Cardiac muscle cell (in vitro differentiated cells and primary cell): ENCODE measurements around the gene PCDHA13. TPM values are rescaled to one million over a fixed set of nuclear protein-coding genes. Genes with fewer than 3 reads are reported as not detected.

Experiments used
- DNase-seq, 2 donors: peaks; one replicate each; pipeline versions ENCODE4 v3.0.0 to v3.0.0-alpha.2; 2010 to 2017; ENCODE audit warnings: low read depth in 1 of 2, low spot score in 1 of 2
- H3K27ac ChIP-seq: fragments of 200-600 bp; sonication (generic); 2 replicates; pipeline ENCODE4 v1.5.1; 2016
- H3K27me3 ChIP-seq: fragments of 200-600 bp; sonication (generic); 2 replicates; pipeline ENCODE4 v1.6.0; 2016; ENCODE audit warnings: control low read depth
- H3K36me3 ChIP-seq: fragments of 200-600 bp; sonication (generic); 2 replicates; pipeline ENCODE4 v1.5.1; 2016; ENCODE audit warnings: control low read depth
- H3K4me1 ChIP-seq: fragments of 200-600 bp; sonication (generic); 2 replicates; pipeline ENCODE4 v1.8.1; 2017; ENCODE audit warnings: low read depth, mild to moderate bottlenecking, mixed run types
- H3K4me3 ChIP-seq: fragments of 200-600 bp; sonication (generic); 2 replicates; pipeline ENCODE4 v1.5.1; 2016; ENCODE audit warnings: mild to moderate bottlenecking
- H3K9me3 ChIP-seq: fragments of 200-600 bp; sonication (generic); 2 replicates; pipeline ENCODE4 v1.5.1; 2017; ENCODE audit warnings: low read depth, mild to moderate bottlenecking, control low read depth
- CTCF ChIP-seq: IDR thresholded peaks from 2 replicates; pipeline ENCODE4 v1.5.1; 2012; ENCODE audit warnings: low read depth, mild to moderate bottlenecking, low read length
- polyA plus RNA-seq: library from polyadenylated mRNA; unstranded; fragments of >200 nt; fragmentation: Nextera tagmentation; extraction: Ambion mirVana; gene quantifications from 2 replicates; pipeline ENCODE4 v1.2.1, GENCODE V29; 2016
- total RNA-seq: library from RNA; depleted of rRNA; stranded (reverse); fragments of >200 nt; gene quantifications from 2 replicates; pipeline ENCODE4 v1.2.3, GENCODE V29; 2016

Gene PCDHA13
- total and polyA plus RNA-seq, 2 experiments from 2014 or later, result 0.34 to 2.3 TPM

GRCh38 chr5:140926443-140927227, 44.7 kb downstream of the PCDHA13 start:
- Histone ChIP-seq H3K4me3 (peak overlapping the region; percentile 26), H3K9me3 (no peaks in the 10 kb centered on the region), H3K4me1 (peaks cover 3% of the 10 kb centered on the region), H3K27ac (no peak overlapping the region), H3K27me3 (peaks cover 16% of the 10 kb centered on the region), H3K36me3 (no peaks in the 10 kb centered on the region)
- peak; percentile 64 for TF ChIP-seq CTCF
- DNase-seq, result peak; percentile 69 to 96

- Histone ChIP-seq H3K4me1 (peaks cover 3% of the 10 kb centered on the region), H3K4me3 (peak overlapping the region; percentile 26), H3K27me3 (peaks cover 16% of the 10 kb centered on the region), H3K27ac (no peak overlapping the region), H3K9me3 (no peaks in the 10 kb centered on the region), H3K36me3 (no peaks in the 10 kb centered on the region)
- peak in 1 of 2 donors; percentile 10 for DNase-seq
- no peak for TF ChIP-seq CTCF
Measured at GRCh38 chr5:140927228-140927573, 45.3 kb downstream of the PCDHA13 start.

Other genes starting within 250 kb of the PCDHA13 start
- 1.4 TPM in 1 of 2 replicates, not detected in the other for gene CD14, start 248.9 kb upstream of the PCDHA13 start, total RNA-seq
- gene CD14, start 248.9 kb upstream of the PCDHA13 start, polyA plus RNA-seq, result 0.10 TPM in 1 of 2 replicates, not detected in the other
- gene TMCO6, start 242.7 kb upstream of the PCDHA13 start, total RNA-seq, result 77.1 and 234 TPM in 2 replicates
- 14.2 and 17.2 TPM in 2 replicates for gene TMCO6, start 242.7 kb upstream of the PCDHA13 start, polyA plus RNA-seq
- gene NDUFA2, start 234.5 kb upstream of the PCDHA13 start, total RNA-seq, result 65.5 and 113 TPM in 2 replicates
- gene NDUFA2, start 234.5 kb upstream of the PCDHA13 start, polyA plus RNA-seq, result 243 and 273 TPM in 2 replicates
- gene IK, start 234.3 kb upstream of the PCDHA13 start, total RNA-seq, result 80.4 and 104 TPM in 2 replicates
- gene IK, start 234.3 kb upstream of the PCDHA13 start, polyA plus RNA-seq, result 119 and 125 TPM in 2 replicates
- gene WDR55, start 217.2 kb upstream of the PCDHA13 start, total RNA-seq, result 17.2 and 23.8 TPM in 2 replicates
- gene WDR55, start 217.2 kb upstream of the PCDHA13 start, polyA plus RNA-seq, result 17.7 and 21.1 TPM in 2 replicates
- 1.0 and 2.1 TPM in 2 replicates for gene DND1, start 208.5 kb upstream of the PCDHA13 start, total RNA-seq
- gene DND1, start 208.5 kb upstream of the PCDHA13 start, polyA plus RNA-seq, result 0.86 and 0.94 TPM in 2 replicates
- 43.0 and 50.1 TPM in 2 replicates for gene HARS1, start 190.8 kb upstream of the PCDHA13 start, total RNA-seq
- 72.9 and 94.1 TPM in 2 replicates for gene HARS1, start 190.8 kb upstream of the PCDHA13 start, polyA plus RNA-seq
- gene HARS2, start 190.7 kb upstream of the PCDHA13 start, total RNA-seq, result 27.8 and 30.9 TPM in 2 replicates
- 33.6 and 39.9 TPM in 2 replicates for gene HARS2, start 190.7 kb upstream of the PCDHA13 start, polyA plus RNA-seq
- gene ZMAT2, start 181.7 kb upstream of the PCDHA13 start, total RNA-seq, result 30.2 and 47.0 TPM in 2 replicates
- 42.1 and 49.0 TPM in 2 replicates for gene ZMAT2, start 181.7 kb upstream of the PCDHA13 start, polyA plus RNA-seq
- 0.25 TPM in 1 of 2 replicates, not detected in the other for gene PCDHA1, start 96.0 kb upstream of the PCDHA13 start, total RNA-seq
- 0.29 and 0.69 TPM in 2 replicates for gene PCDHA1, start 96.0 kb upstream of the PCDHA13 start, polyA plus RNA-seq
- gene PCDHA2, start 87.3 kb upstream of the PCDHA13 start, total RNA-seq, result 4.5 and 5.1 TPM in 2 replicates
- gene PCDHA2, start 87.3 kb upstream of the PCDHA13 start, polyA plus RNA-seq, result 2.7 and 5.3 TPM in 2 replicates
- 1.1 and 2.3 TPM in 2 replicates for gene PCDHA3, start 81.1 kb upstream of the PCDHA13 start, total RNA-seq
- gene PCDHA3, start 81.1 kb upstream of the PCDHA13 start, polyA plus RNA-seq, result 1.8 and 2.9 TPM in 2 replicates
- gene PCDHA4, start 75.1 kb upstream of the PCDHA13 start, total RNA-seq, result 14.2 and 14.3 TPM in 2 replicates
- 6.1 and 9.1 TPM in 2 replicates for gene PCDHA4, start 75.1 kb upstream of the PCDHA13 start, polyA plus RNA-seq
- 1.5 and 1.8 TPM in 2 replicates for gene PCDHA5, start 60.5 kb upstream of the PCDHA13 start, total RNA-seq
- 0.09 and 0.53 TPM in 2 replicates for gene PCDHA5, start 60.5 kb upstream of the PCDHA13 start, polyA plus RNA-seq
- gene PCDHA6, start 54.2 kb upstream of the PCDHA13 start, total RNA-seq, result 2.6 and 16.9 TPM in 2 replicates
- 1.3 and 7.7 TPM in 2 replicates for gene PCDHA6, start 54.2 kb upstream of the PCDHA13 start, polyA plus RNA-seq
- 1.2 and 2.7 TPM in 2 replicates for gene PCDHA7, start 47.9 kb upstream of the PCDHA13 start, total RNA-seq
- gene PCDHA7, start 47.9 kb upstream of the PCDHA13 start, polyA plus RNA-seq, result 0.37 TPM in 1 of 2 replicates, not detected in the other
- 1.1 and 1.8 TPM in 2 replicates for gene PCDHA8, start 40.9 kb upstream of the PCDHA13 start, total RNA-seq
- gene PCDHA8, start 40.9 kb upstream of the PCDHA13 start, polyA plus RNA-seq, result 0.44 and 1.2 TPM in 2 replicates
- gene PCDHA9, start 33.7 kb upstream of the PCDHA13 start, total RNA-seq, result 1.6 and 2.2 TPM in 2 replicates
- 0.70 and 0.72 TPM in 2 replicates for gene PCDHA9, start 33.7 kb upstream of the PCDHA13 start, polyA plus RNA-seq
- 11.3 and 14.4 TPM in 2 replicates for gene PCDHA10, start 26.2 kb upstream of the PCDHA13 start, total RNA-seq
- 10.2 and 12.3 TPM in 2 replicates for gene PCDHA10, start 26.2 kb upstream of the PCDHA13 start, polyA plus RNA-seq
- gene PCDHA11, start 13.2 kb upstream of the PCDHA13 start, total RNA-seq, result 9.9 and 10.8 TPM in 2 replicates
- 6.1 and 7.5 TPM in 2 replicates for gene PCDHA11, start 13.2 kb upstream of the PCDHA13 start, polyA plus RNA-seq
- gene PCDHA12, start 6.8 kb upstream of the PCDHA13 start, total RNA-seq, result 9.5 and 10.5 TPM in 2 replicates
- gene PCDHA12, start 6.8 kb upstream of the PCDHA13 start, polyA plus RNA-seq, result 0.71 and 1.7 TPM in 2 replicates
- gene PCDHAC1, start 44.2 kb downstream of the PCDHA13 start, total RNA-seq, result 16.7 and 20.8 TPM in 2 replicates
- gene PCDHAC1, start 44.2 kb downstream of the PCDHA13 start, polyA plus RNA-seq, result 3.4 and 5.1 TPM in 2 replicates
- gene PCDHAC2, start 84.4 kb downstream of the PCDHA13 start, total RNA-seq, result 42.2 and 47.8 TPM in 2 replicates
- gene PCDHAC2, start 84.4 kb downstream of the PCDHA13 start, polyA plus RNA-seq, result 18.5 and 18.9 TPM in 2 replicates
- 0.03 and 0.07 TPM in 2 replicates for gene PCDHB1, start 169.2 kb downstream of the PCDHA13 start, total RNA-seq
- not detected in 2 replicates for gene PCDHB1, start 169.2 kb downstream of the PCDHA13 start, polyA plus RNA-seq
- 43.9 and 51.5 TPM in 2 replicates for gene PCDHB2, start 212.5 kb downstream of the PCDHA13 start, total RNA-seq
- gene PCDHB2, start 212.5 kb downstream of the PCDHA13 start, polyA plus RNA-seq, result 25.0 and 31.2 TPM in 2 replicates
- gene PCDHB3, start 218.3 kb downstream of the PCDHA13 start, total RNA-seq, result 5.6 and 8.9 TPM in 2 replicates
- 0.34 and 1.2 TPM in 2 replicates for gene PCDHB3, start 218.3 kb downstream of the PCDHA13 start, polyA plus RNA-seq
- gene PCDHB4, start 239.7 kb downstream of the PCDHA13 start, total RNA-seq, result 2.6 and 5.2 TPM in 2 replicates
- 0.75 and 2.4 TPM in 2 replicates for gene PCDHB4, start 239.7 kb downstream of the PCDHA13 start, polyA plus RNA-seq